ENCODE results near the gene PRPSAP1. TPM values are rescaled to one million over a fixed set of nuclear protein-coding genes. Genes with fewer than 3 reads are reported as not detected.

The PRPSAP1 gene
- total RNA-seq, 1 experiment from 2014 or later = 63.3 TPM

DNA sequence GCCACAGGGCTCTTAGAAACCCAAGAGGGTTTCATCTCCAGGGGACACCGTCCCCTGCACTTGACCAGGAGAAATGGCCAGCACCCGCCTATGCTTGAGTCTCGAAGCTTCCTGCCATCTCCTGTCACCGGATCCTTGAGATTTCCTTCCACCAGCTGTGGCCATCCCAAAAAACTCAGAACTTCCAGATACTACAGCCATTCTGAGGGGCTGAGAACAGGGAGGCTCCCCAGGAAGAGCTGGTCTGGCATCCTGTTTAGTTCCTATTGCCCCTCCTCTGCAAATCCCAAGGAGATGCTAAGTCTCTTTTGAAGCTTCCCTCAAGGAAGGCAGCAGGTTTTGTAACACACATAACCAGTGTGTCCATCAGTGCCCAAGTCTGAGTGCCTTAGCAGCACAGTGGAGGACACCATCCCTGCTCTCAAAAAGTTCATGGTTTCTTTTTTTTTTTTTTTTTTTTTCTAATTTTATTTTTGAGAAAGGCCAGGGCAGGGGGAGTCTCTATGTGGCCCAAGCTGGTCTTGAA, 86.6 kb downstream of the PRPSAP1 start:
- DNase-seq = no peak
- POLR2A ChIA-PET (ENCODE audit: unreplicated experiment) = interaction anchor here (0.6 kb wide), 3 partner anchors 70 to 325 kb away, joined by 3 to 12 read pairs (median 3); no protein-coding TSS in a partner anchor
- TF ChIP-seq EZH2 (IDR thresholded peaks at IDR 0.05; ENCODE audit: low read depth) = no peak
- TF ChIP-seq, protein P1, sequence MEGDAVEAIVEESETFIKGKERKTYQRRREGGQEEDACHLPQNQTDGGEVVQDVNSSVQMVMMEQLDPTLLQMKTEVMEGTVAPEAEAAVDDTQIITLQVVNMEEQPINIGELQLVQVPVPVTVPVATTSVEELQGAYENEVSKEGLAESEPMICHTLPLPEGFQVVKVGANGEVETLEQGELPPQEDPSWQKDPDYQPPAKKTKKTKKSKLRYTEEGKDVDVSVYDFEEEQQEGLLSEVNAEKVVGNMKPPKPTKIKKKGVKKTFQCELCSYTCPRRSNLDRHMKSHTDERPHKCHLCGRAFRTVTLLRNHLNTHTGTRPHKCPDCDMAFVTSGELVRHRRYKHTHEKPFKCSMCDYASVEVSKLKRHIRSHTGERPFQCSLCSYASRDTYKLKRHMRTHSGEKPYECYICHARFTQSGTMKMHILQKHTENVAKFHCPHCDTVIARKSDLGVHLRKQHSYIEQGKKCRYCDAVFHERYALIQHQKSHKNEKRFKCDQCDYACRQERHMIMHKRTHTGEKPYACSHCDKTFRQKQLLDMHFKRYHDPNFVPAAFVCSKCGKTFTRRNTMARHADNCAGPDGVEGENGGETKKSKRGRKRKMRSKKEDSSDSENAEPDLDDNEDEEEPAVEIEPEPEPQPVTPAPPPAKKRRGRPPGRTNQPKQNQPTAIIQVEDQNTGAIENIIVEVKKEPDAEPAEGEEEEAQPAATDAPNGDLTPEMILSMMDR (conservative IDR thresholded peaks at IDR 0.05) = no peak
- H3K4me2 ChIP-seq = peak overlapping the region; percentile 91
- H3K9me2 ChIP-seq (ENCODE audit: insufficient read depth) = no peaks in the 10 kb centered on the region
- peaks cover 5% of the 10 kb centered on the region; the same call in 1 of the 2 replicates for H4K20me1 ChIP-seq (ENCODE audit: insufficient read depth)
- H3K27me3 ChIP-seq (ENCODE audit: insufficient read depth, low read depth) = no peaks in the 10 kb centered on the region
- no TSS peak for BruUV-seq (replicated peaks)
- intact Hi-C loops (cut with micrococcal nuclease; ENCODE audit: unreplicated experiment) = no loop called here
- peak overlapping the region; percentile 77; the same call in 1 of the 2 replicates for H3K4me3 ChIP-seq
- no peak overlapping the region for H2AFZ ChIP-seq
- H3K9me3 ChIP-seq (ENCODE audit: insufficient read depth, low read depth) = no peaks in the 10 kb centered on the region
- H3K36me3 ChIP-seq (ENCODE audit: low read depth) = no peaks in the 10 kb centered on the region
- H3K79me2 ChIP-seq (ENCODE audit: low read depth) = peaks cover 42% of the 10 kb centered on the region
- CTCF ChIA-PET = interaction anchor here (0.7 kb wide), 1 partner anchor 126 kb away, joined by 9 read pairs; the partner anchor contains the start of gene FOXJ1
- peaks cover 23% of the 10 kb centered on the region for H3F3A ChIP-seq (ENCODE audit: insufficient read depth, low read depth)
- 0 out of 2 replicates have a peak overlapping the region, but pooled peaks have one; percentile 1 for H3K27ac ChIP-seq
- H3K4me1 ChIP-seq (replicated peaks; ENCODE audit: insufficient read depth) = peaks cover 42% of the 10 kb centered on the region

DNA sequence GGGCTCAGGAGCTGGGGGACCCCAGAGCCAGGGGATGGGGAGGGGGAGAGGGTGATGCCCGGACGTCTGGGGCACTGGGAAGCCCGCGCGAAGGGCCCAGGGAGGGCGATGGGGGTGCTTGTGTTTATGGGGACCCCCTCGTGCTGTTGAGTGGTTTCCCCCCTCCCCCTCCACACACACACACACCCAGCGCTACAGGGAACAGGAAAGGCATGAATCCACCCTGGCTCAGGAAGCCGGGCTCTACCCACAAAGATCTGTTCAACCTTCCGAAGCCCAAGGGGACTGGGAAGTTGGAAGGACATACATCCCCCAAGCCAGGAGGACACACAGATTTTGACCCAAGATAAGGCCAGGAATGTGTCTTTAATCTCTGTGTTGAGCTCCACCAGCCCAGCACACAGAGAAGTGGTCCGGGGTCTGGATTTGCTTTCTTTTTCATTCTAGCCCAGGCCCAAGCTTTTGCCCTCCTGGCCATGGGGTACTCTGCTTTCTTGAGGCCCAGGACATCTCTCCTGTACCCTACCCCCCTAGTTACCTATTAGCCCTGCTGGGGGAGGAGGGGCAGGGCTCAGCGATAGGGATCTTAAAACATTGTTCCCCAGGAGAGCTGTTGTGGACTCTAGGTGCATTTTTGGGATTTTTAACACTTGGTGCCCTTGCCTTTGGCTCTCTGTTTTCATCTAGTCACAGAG, 87.3 kb downstream of the PRPSAP1 start:
- Histone ChIP-seq H3F3A (ENCODE audit: insufficient read depth, low read depth) (peaks cover 25% of the 10 kb centered on the region), H3K9me3 (ENCODE audit: insufficient read depth, low read depth) (no peaks in the 10 kb centered on the region), H3K4me2 (peak overlapping the region; percentile 91), H3K9me2 (ENCODE audit: insufficient read depth) (no peaks in the 10 kb centered on the region), H2AFZ (no peak overlapping the region), H4K20me1 (ENCODE audit: insufficient read depth) (peaks cover 5% of the 10 kb centered on the region; the same call in 1 of the 2 replicates), H3K36me3 (ENCODE audit: low read depth) (no peaks in the 10 kb centered on the region), H3K27ac (0 out of 2 replicates have a peak overlapping the region, but pooled peaks have one; percentile 1), H3K4me3 (peak overlapping the region; percentile 77), H3K27me3 (ENCODE audit: insufficient read depth, low read depth) (no peaks in the 10 kb centered on the region), H3K4me1 (replicated peaks; ENCODE audit: insufficient read depth) (peaks cover 49% of the 10 kb centered on the region), H3K79me2 (ENCODE audit: low read depth) (peaks cover 42% of the 10 kb centered on the region)
- DNase-seq = no peak
- ChIA-PET POLR2A (ENCODE audit: unreplicated experiment) (interaction anchor here (0.6 kb wide), 1 partner anchor 69 kb away, joined by 3 read pairs; no protein-coding TSS in a partner anchor), CTCF (interaction anchor here (0.7 kb wide), 1 partner anchor 125 kb away, joined by 9 read pairs; the partner anchor contains the start of gene FOXJ1)
- BruUV-seq (replicated peaks) = TSS peak; percentile 49
- intact Hi-C loops (cut with micrococcal nuclease; ENCODE audit: unreplicated experiment) = no loop called here
- TF ChIP-seq, protein P1 (conservative IDR thresholded peaks at IDR 0.05) = no peak
- TF ChIP-seq EZH2 (IDR thresholded peaks at IDR 0.05; ENCODE audit: low read depth) = no peak

DNA sequence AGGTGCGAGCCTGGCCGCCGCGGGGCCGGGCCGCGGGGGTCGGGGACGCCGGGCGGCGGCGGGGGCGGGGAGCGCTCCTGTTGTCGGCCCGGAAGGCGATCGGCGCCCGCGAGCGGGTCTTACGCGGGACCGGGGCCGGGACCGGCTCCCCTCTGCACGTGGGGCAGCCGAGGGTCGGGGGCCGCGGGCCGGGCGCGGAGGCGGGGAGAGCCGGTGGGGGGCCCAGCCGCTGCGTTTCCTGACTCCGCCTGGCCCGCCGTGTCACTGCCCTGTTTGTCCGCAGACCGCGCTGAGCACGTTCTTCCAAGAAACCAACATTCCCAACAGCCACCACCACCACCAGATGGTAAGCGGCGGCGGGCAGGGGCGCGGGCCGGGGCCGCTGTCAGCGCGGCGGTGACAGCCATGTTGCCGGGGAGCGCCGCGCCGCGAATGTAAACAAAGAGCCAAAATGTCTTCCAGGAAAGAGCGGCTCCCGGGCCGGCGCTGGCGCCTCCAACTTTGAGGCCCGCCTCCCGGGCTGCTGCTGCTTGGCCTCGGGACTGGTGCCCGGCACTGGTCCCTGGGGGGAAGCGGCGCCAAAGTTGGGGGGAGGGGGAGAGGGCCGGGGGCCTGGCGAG, 88.0 kb downstream of the PRPSAP1 start:
- Histone ChIP-seq H3K4me2 (peak overlapping the region; percentile 91), H3F3A (ENCODE audit: insufficient read depth, low read depth) (peaks cover 25% of the 10 kb centered on the region), H3K27ac (no peak overlapping the region), H3K4me1 (replicated peaks; ENCODE audit: insufficient read depth) (peaks cover 56% of the 10 kb centered on the region), H3K79me2 (ENCODE audit: low read depth) (peaks cover 42% of the 10 kb centered on the region), H3K9me3 (ENCODE audit: insufficient read depth, low read depth) (no peaks in the 10 kb centered on the region), H3K4me3 (peak overlapping the region; percentile 77), H3K9me2 (ENCODE audit: insufficient read depth) (no peaks in the 10 kb centered on the region), H3K27me3 (ENCODE audit: insufficient read depth, low read depth) (no peaks in the 10 kb centered on the region), H2AFZ (no peak overlapping the region), H4K20me1 (ENCODE audit: insufficient read depth) (peaks cover 5% of the 10 kb centered on the region; the same call in 1 of the 2 replicates), H3K36me3 (ENCODE audit: low read depth) (no peaks in the 10 kb centered on the region)
- ChIA-PET CTCF (no interaction called here), POLR2A (ENCODE audit: unreplicated experiment) (interaction anchor here (0.6 to 0.8 kb wide), 3 partner anchors 33 to 193 kb away, joined by 3 to 8 read pairs (median 3); no protein-coding TSS in a partner anchor)
- no TSS peak for BruUV-seq (replicated peaks)
- no peak for TF ChIP-seq EZH2 (IDR thresholded peaks at IDR 0.05; ENCODE audit: low read depth)
- TF ChIP-seq, protein P1 (conservative IDR thresholded peaks at IDR 0.05) = no peak
- no peak for DNase-seq
- intact Hi-C loops (cut with micrococcal nuclease; ENCODE audit: unreplicated experiment) = no loop called here
